Omental fat pad (tissue), 4 donors: ENCODE data around the gene RPGRIP1. TPM values are rescaled to one million over a fixed set of nuclear protein-coding genes. Genes with fewer than 3 reads are reported as not detected.

ENCODE experiments used
- ATAC-seq: fragments of 150-250 bp; one replicate; pipeline ENCODE4 v1.9.1; 2016; ENCODE audit warnings: mild to moderate bottlenecking, moderate library complexity; ENCODE audit not compliant: low FRiP score
- DNase-seq: peaks from one replicate; pipeline ENCODE4 v3.0.0-alpha.2; 2019; ENCODE audit warnings: low spot score
- total RNA-seq, 4 donors: library from RNA; depleted of rRNA; stranded (reverse); fragments of >200 nt; gene quantifications; one replicate each; pipeline ENCODE4 v1.1.0, GENCODE V29; 2016
- TF ChIP-seq, protein P1 (sequence below), 3 donors: fragments of 450-650 bp; IDR thresholded peaks; one replicate each; pipeline ENCODE4 v1.5.1; 2016 to 2017; ENCODE audit warnings: antibody characterized with exemption in 3 of 3, mild to moderate bottlenecking in 3 of 3, moderate library complexity in 2 of 3

Gene RPGRIP1
- 1 to 10 TPM in 1 of 4 donors, under 1 TPM in 3; 0.19 to 1.2 (median 0.53) TPM for total RNA-seq

DNA sequence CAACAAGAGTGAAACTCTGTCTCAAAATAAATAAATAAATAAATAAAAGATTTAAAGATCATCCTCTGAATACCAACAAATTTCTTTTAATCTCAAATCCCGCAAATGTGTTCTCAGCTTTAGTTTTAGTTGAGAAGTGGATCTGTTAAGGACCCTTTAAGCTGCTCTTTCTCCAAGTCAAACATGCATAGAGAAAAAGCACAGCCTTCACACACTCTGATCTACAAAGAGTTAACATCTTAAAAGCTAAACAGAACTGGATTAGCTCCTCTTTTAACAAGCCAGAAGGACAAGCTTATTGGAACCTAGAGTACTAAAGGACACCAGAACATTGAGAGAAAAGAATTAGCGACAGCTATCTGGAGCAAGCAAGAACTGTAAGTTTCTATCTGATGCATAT lies at the start of gene RPGRIP1:
Gene RPGRIP1, plus strand, starts transcription at position 301 of the 400 bp plus-strand sequence. CDS start 7,894 bp downstream, outside the sequence.
- TF ChIP-seq, protein P1, sequence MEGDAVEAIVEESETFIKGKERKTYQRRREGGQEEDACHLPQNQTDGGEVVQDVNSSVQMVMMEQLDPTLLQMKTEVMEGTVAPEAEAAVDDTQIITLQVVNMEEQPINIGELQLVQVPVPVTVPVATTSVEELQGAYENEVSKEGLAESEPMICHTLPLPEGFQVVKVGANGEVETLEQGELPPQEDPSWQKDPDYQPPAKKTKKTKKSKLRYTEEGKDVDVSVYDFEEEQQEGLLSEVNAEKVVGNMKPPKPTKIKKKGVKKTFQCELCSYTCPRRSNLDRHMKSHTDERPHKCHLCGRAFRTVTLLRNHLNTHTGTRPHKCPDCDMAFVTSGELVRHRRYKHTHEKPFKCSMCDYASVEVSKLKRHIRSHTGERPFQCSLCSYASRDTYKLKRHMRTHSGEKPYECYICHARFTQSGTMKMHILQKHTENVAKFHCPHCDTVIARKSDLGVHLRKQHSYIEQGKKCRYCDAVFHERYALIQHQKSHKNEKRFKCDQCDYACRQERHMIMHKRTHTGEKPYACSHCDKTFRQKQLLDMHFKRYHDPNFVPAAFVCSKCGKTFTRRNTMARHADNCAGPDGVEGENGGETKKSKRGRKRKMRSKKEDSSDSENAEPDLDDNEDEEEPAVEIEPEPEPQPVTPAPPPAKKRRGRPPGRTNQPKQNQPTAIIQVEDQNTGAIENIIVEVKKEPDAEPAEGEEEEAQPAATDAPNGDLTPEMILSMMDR (IDR thresholded peaks at IDR 0.05) = no peak
- DNase-seq (no peak), ATAC-seq (no peak)

DNA sequence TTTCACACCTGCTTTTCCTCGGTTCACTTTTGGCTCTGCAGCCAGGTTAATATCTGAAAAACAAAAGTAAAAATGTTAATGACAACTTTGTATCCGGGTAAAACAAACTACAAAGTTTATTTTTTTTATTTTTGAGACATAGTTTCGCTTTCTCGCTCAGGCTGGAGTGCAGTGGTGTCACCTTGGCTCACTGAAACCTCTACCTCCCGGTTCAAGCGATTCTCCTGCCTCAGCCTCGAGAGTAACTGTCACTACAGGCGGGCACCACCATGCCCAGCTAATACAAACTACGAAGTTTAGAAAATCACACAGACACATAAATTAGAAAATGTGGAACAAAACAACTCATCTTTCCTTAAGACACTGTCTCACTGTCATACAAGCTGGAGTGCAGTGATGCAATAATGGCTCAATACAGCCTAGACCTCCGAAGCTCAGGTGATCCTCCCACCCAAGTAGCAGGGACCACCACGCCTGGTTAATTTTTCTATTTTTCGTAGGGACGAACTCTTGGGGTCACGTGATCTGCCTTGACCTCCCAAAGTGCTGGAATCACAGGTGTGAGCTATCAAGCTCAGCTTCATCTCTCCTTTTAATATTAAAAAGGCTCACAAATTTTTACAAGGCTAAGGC lies 48.7 kb upstream of the RPGRIP1 start:
- TF ChIP-seq, protein P1 (IDR thresholded peaks at IDR 0.05) = no peak
- DNase-seq (no peak), ATAC-seq (no peak)

DNA sequence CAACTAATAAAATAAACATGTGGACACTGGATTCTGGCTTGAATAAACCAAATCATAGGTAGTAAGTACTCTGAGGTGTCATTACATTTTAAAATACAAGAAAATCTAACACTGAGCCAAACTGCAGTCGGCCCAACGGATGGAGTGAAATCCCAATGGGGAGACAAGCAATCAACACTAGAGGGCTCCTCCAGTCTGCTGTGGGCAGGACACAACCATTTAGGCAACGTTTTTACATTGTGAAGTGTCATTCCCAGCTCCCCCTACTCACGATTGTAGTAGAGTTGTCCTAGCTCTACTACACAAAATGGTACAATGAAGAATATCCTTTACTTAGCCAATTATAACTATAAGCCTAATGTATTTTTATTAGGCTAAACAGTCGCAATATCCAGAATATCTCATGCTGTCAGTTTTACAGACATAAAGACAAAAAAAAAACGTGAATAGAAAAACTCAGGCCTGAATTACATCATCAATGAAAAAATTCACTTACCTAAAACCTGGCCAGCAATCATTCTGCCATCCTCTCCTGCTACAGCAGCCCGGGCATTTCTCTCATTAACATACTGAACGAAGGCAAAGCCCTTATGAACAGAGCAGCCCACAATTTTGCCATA lies 46.3 kb upstream of the RPGRIP1 start:
- TF ChIP-seq, protein P1 (IDR thresholded peaks at IDR 0.05) = no peak
- DNase-seq (no peak), ATAC-seq (no peak)

DNA sequence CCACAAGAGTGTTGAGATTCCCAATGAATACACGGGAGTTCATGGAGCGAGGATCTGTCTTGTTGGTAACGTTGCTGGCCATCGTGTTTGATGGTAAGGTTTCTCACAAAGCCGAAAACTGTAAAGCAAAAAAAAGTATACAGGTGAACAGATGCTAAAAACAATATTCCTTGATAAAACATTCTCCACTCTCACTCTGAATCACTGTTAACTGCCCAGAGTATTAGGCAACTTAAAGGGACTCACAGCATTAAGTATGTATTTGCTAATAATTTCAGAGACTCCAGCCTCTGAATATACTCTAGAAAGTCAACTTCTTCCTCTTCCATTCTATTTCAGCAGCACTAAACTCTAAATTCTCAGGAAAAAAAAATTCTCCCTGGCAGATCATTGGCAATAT lies 45.8 kb upstream of the RPGRIP1 start:
- no peak for DNase-seq
- no peak for ATAC-seq
- TF ChIP-seq, protein P1 (IDR thresholded peaks at IDR 0.05) = no peak

DNA sequence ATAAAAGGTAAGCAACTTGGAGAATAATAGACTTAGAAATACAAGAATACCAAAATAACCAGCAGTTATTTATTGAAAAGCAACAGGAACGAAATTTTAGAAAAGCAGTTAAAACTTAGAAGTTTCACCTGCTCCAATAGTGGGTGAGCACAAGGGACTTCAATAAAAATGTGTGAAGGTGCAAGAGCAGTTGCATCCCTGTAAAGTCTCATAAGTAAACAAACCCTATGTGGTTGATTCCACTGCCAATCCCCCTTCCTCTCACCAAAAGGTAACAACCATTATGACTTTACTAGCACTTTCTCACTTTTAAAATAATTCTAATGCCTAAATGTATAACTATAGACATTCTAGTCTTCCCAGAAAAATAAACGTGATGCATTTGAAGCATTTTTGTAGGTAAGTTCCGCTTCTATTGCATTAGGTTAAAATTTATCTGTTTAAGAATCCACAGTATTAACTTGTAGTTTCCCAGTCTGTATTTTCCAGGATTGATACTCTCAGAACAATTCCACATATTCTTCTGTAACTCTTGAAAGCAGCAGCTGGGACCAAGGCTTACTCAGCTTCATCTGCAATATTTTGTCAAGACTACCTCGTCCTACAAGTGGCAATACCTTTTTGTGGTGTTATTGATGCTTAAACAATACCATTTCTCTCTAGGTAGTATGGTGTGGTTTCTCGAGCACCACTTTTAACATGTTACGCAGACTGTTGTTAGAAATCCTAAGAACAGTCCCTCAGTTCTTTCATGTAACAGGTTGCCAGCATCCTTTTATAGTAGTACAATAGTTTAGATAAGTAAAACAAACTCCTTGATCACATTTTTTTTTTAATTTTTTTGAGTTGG lies 42.7 kb upstream of the RPGRIP1 start:
- DNase-seq (no peak), ATAC-seq (no peak)
- TF ChIP-seq, protein P1 (IDR thresholded peaks at IDR 0.05) = no peak

DNA sequence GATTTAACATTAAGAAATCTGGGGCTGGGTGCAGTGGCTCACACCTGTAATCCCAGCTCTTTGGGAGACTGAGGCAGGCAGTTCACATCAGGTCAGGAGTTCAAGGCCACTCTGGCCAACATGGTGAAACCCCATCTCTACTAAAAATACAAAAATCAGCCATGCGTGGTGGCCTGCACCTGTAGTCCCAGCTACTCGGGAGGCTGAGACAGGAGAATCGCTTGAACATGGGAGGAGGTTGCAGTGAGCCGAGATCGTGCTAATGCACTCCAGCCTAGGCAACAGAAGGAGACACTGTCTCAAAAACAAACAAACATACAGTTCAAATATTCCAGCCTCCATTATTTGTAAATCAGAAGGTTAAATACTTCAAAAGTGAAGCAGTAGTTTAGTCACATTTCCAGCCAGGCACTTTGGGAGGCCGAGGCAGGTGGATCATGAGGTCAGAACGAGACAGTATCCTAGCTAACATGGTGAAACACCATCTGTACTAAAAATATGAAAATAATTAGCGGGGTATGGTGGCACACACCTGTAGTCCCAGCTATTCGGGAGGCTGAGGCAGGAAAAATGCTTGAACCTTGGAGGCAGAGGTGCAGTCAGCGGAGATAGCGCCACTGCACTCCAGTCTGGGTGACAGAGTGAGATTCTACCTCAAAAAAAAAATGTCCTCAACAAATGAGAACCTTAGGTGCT lies 40.9 kb upstream of the RPGRIP1 start:
- ATAC-seq (no peak), DNase-seq (no peak)
- TF ChIP-seq, protein P1 (IDR thresholded peaks at IDR 0.05) = no peak
